Skeletal muscle satellite cell (primary cell): ENCODE results near the gene RPS6KA4. TPM values are rescaled to one million over a fixed set of nuclear protein-coding genes. Genes with fewer than 3 reads are reported as not detected.
"Not testable (repeated sequence)": the region's sequence is repeated elsewhere in the genome, so short reads cannot be mapped to it uniquely, and the experiment has no call there.

Source experiments
- H3K27me3 ChIP-seq: 2 replicates; pipeline ENCODE4 v1.7.0; 2013; ENCODE audit warnings: low read length; ENCODE audit not compliant: control insufficient read depth, insufficient read depth
- H3K36me3 ChIP-seq: 2 replicates; pipeline ENCODE4 v1.7.0; 2013; ENCODE audit warnings: mild to moderate bottlenecking, control low read depth, low read length; ENCODE audit not compliant: insufficient read depth
- H3K4me1 ChIP-seq: 2 replicates; pipeline ENCODE4 v1.7.0; 2013; ENCODE audit warnings: low read length; ENCODE audit not compliant: control insufficient read depth, insufficient read depth
- H3K4me2 ChIP-seq: 2 replicates; pipeline ENCODE4 v1.7.0; 2013; ENCODE audit warnings: mild to moderate bottlenecking, low read length
- H3K4me3 ChIP-seq: 2 replicates; pipeline ENCODE4 v1.7.0; 2013; ENCODE audit warnings: low read length
- H3K9ac ChIP-seq: 2 replicates; pipeline ENCODE4 v1.7.0; 2013; ENCODE audit warnings: mild to moderate bottlenecking, low read depth, low read length, moderate library complexity
- H3K9me3 ChIP-seq: replicated peaks from 2 replicates; pipeline ENCODE4 v1.7.0; 2013; ENCODE audit warnings: mild to moderate bottlenecking, control low read depth, low read length
- small RNA-seq: library from RNA; depleted of rRNA; stranded (forward); fragments of <200 nt; gene quantifications from one replicate; pipeline ENCODE3, GENCODE V24; 2012

RPS6KA4 gene

GRCh38 chr11:64418233-64418632 is 59.3 kb downstream of the RPS6KA4 start:
- not testable (repeated sequence) for H3K36me3 ChIP-seq, H3K4me3 ChIP-seq, H3K4me1 ChIP-seq, H3K9me3 ChIP-seq, H3K9ac ChIP-seq, H3K4me2 ChIP-seq
- H3K27me3 ChIP-seq: peaks cover 32% of the 10 kb centered on the region

GRCh38 chr11:64419257-64419790 is 60.4 kb downstream of the RPS6KA4 start:
- Histone ChIP-seq H3K9ac (no peak overlapping the region), H3K9me3 (no peaks in the 10 kb centered on the region), H3K4me3 (no peak overlapping the region), H3K4me1 (no peaks in the 10 kb centered on the region), H3K27me3 (peaks cover 28% of the 10 kb centered on the region), H3K4me2 (no peak overlapping the region), H3K36me3 (no peaks in the 10 kb centered on the region)

GRCh38 chr11:64419818-64420485 is 61.0 kb downstream of the RPS6KA4 start:
- Histone ChIP-seq H3K4me1 (no peaks in the 10 kb centered on the region), H3K4me2 (no peak overlapping the region), H3K9me3 (no peaks in the 10 kb centered on the region), H3K27me3 (peaks cover 28% of the 10 kb centered on the region), H3K9ac (no peak overlapping the region), H3K4me3 (no peak overlapping the region), H3K36me3 (no peaks in the 10 kb centered on the region)

Small RNAs within 50 kb of the gene (small RNA-seq; reads per million reads assigned to genes)
- gene MIR1237: 0.42 reads per million
- not detected for gene MIR7155
